A172 (cell line): Measurements from ENCODE around the gene VEGFD. TPM values are rescaled to one million over a fixed set of nuclear protein-coding genes. Genes with fewer than 3 reads are reported as not detected.
A peak's percentile ranks its signal among the peaks of the same experiment; 100 is the strongest.

ENCODE experiments used
- DNase-seq: peaks from one replicate; pipeline ENCODE4 v3.0.0-alpha.2; 2015; ENCODE audit warnings: low spot score
- total RNA-seq: library from RNA; depleted of rRNA; stranded (reverse); fragments of >200 nt; shearing (Covaris generic); gene quantifications from 2 replicates; pipeline ENCODE4 v1.2.3, GENCODE V29; 2014

VEGFD gene
- total RNA-seq, 1 experiment from 2014 or later, result not detected

DNA sequence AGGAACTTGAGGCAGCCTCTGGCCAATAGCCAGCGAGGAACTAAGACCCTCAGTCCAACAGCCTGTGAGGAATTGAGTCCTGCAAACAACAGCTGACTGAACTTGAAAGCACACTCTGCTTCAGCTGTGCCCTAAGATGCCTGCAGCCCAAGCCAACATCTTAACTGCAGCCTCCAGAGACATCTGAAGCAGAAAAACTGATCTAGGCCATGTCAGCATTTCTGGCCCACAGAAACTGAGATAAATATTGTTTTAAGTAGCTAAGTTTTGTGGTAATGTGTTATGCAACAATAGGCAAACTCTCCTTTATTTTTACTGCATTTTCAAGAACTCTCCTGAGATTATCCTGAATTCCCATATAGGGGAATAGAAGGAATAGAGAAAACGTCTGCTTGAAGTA lies 24.5 kb downstream of the VEGFD start:
- no peak for DNase-seq

DNA sequence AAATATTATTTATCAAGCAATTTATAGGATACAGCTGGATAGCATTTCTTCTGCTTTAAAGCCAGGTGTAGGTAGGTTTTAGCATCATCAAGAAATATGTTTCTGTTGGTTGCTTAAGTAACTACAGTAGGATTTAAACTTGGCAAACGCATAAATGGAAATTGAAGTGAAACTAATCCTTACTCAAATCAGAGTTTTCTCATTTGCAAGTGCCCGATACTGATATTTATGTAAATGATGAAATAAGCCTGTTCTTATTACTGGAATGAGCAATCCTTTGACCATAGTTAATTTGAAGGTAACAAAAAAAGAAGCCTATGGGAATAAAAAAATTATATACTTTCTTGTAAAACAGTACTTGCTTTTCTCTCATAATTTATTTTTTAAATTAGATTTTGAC lies 25.7 kb downstream of the VEGFD start:
- DNase-seq, result no peak

DNA sequence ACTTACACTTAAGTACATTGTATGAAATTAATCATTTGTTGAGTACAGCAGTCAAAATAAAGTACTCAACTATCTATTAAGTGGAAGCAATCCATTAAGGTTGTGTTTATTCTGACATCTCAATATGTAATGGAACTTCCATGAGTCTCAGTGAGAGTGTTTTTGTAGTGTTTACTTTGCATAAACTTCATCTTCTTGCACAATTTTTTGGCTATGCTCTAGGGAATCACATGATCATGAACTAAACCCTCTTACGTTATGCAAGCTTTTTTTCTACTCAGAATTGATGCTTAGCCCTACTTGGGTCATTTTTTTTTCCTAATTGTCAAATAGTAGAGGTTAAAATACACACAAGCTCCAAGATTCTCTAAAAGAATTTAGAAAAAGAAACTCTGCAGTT lies 27.8 kb downstream of the VEGFD start:
- DNase-seq, result no peak

- no peak for DNase-seq
Observed at GRCh38 chrX:15350329-15350996, 33.8 kb downstream of the VEGFD start.

GRCh38 chrX:15349046-15349445 lies 35.2 kb downstream of the VEGFD start:
- peak; percentile 58 for DNase-seq

DNA sequence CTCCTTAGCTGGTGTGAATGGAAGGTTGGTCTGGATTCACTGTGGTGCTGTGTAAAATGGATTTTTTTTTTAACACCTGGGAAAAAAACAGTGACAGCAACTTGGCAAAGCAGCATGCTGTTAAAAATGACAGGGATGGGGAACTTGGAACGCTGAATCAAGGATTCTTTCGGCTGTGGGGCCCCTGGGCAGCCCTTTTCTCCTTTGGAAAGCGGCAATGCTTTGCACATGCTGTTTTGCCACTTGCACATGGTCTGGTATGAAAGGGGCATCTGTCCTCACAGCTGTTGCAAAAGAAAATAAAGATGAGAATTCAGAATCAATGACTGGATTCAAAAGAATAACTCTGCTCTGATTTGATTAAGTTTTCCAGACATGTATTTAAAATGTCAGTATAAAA lies 38.2 kb downstream of the VEGFD start:
- DNase-seq, result no peak

- no peak for DNase-seq
Observed at GRCh38 chrX:15344106-15344505, 40.1 kb downstream of the VEGFD start.

GRCh38 chrX:15343075-15343476 lies 41.1 kb downstream of the VEGFD start:
- peak; percentile 37 for DNase-seq

DNA sequence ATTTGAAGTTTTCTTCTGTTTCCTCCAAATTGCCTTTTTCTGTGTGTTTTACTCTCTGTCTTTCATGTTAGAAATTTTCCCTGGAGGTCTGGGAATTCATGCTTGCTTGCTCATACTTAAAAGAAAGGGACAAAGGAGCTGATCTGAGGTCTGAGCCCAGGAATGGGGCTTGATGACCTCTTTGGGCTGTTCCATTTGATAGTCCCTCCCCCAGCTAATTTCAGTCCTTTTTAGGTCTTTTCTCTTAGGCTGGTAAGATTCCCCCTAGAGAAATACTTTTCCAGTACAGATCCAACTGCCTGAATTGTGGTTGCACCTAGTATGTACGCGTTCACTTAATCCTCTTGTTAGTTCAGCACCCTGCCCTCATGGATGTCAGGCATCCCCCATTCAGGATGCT lies 43.3 kb downstream of the VEGFD start:
- DNase-seq, result no peak

- DNase-seq, result peak; percentile 59
Observed at GRCh38 chrX:15336023-15336413, 48.2 kb downstream of the VEGFD start.

- DNase-seq, result peak; percentile 97
Observed at GRCh38 chrX:15335135-15336022, 48.8 kb downstream of the VEGFD start, which contains the start of gene PIGA. TSS of gene PIGA (minus strand) at chrX:15335523. CDS start at chrX:15331930, 3,593 bp downstream.

GRCh38 chrX:15334561-15334960 lies 49.7 kb downstream of the VEGFD start:
- DNase-seq, result peak; percentile 23

- DNase-seq, result no peak
Observed at GRCh38 chrX:15328821-15329220, 55.4 kb downstream of the VEGFD start.

GRCh38 chrX:15328131-15328530 lies 56.1 kb downstream of the VEGFD start:
- no peak for DNase-seq

DNA sequence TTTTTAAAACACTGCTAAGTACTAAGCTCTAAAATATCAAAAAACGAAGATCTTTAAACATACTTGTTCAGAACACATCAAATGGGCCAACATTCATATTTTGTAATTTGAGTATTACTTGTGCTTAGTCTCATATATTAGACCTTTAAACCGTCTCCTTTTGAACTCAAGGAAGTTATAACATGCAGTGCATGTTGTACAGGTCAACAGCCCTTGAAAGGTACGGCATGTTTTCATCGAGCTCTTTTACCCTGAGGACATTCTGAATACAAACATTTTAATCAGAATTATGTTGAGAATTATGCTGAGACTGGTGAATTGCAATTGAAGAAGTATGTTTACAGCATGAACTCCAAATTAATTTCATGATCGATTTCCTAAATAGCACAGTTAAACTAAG lies 61.7 kb downstream of the VEGFD start:
- no peak for DNase-seq

GRCh38 chrX:15322072-15322471 lies 62.1 kb downstream of the VEGFD start:
- no peak for DNase-seq

DNA sequence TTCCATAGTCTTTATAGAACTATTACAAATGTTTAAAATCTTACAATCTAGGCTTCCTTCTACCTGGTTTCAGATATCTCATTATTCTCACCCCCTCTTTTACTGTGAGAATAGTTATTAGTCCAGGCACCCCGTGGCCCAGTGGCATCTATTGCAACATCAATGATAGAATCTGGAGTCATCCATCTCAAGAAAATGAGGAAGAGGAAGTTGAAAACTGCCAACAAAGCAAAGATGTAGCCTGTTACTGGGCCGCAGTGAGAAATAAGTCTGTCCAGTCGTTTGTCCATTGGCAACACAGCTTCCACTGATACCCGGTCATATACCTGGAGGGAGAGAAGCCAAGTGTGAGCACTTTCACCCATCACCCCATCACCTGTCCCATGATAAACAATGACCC lies 62.8 kb downstream of the VEGFD start:
- no peak for DNase-seq

DNA sequence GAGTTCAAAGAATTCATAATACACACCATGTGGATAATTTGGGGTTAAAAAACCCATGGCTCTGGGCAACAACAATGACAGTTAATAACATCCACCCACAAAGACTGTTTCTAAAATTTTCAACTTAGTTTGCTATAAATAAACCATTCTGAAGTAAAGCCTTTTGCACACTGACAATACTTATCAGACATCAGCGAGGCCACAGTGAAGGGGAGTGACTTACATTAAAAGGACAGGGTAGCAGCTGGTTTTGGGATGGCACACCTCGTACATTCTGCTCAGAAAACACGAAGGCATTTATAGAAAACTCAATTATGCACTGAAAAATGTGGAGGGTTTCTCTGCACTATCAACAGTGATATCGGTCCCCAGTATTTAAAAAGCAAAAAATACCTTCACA lies 63.9 kb downstream of the VEGFD start:
- no peak for DNase-seq

DNA sequence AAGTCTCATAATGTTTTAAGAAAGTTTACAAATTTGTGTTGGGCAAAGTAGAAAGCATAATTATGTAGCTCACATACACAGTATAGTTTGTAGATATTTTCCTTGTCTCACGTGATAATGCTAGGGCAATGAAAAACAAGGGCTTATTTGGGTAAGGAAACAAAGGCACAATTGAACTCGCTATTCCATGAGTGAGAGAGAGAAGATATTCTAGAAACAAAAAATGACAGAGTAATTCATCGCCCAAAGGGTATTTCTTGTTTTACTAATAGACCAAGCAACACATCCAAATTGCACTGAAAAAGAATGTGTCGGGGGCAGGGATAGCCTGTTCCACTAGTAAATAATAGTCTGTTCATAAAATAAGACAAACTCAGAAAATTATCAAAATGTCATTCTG lies 65.1 kb downstream of the VEGFD start:
- no peak for DNase-seq

GRCh38 chrX:15315509-15315908 lies 68.7 kb downstream of the VEGFD start, which contains the start of gene ASB11:
TSS of gene ASB11 (minus strand) at chrX:15315640. CDS start at chrX:15315605, 35 bp downstream.
- DNase-seq, result no peak

DNA sequence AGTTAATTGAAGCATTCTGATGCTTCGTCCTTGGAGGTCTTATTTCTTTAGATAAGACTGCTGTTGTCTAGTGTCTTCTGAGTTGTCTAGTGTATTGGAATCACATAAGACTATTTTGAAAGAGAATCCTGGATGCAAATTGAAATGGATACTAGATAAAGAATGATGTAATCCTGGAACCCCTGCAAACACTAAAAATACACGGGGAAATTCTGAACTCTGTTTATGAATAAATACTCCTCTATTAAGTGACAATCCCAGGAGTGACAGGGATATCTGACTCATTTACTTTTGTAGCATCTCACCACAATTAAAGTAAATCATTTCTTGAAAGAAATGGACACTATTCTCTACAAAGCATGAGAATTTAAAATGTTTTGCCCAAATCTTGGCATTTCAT lies 69.7 kb downstream of the VEGFD start:
- DNase-seq, result no peak

- no peak for DNase-seq
Observed at GRCh38 chrX:15311119-15311518, 73.1 kb downstream of the VEGFD start.

- DNase-seq, result peak; percentile 14
Observed at GRCh38 chrX:15310117-15310516, 74.1 kb downstream of the VEGFD start.
